NT2/D1 (cell line): ENCODE results near the gene CHEK2.

Experiments used
- SUZ12 ChIP-seq: IDR thresholded peaks from 2 replicates; pipeline ENCODE4 v1.6.1; 2011; ENCODE audit not compliant: insufficient read length, insufficient read depth; ENCODE audit errors: extremely low read depth
- ZNF274 ChIP-seq: IDR thresholded peaks from 2 replicates; pipeline ENCODE4 v1.6.1; 2011; ENCODE audit warnings: mild to moderate bottlenecking, low read depth, low read length

GRCh38 chr22:28771195-28771791 lies 29.7 kb upstream of the CHEK2 start:
- TF ChIP-seq ZNF274 (no peak), SUZ12 (no peak)
